Measurements from ENCODE around the gene ANKRD6.

GRCh38 chr6:89505847-89506246, 72.9 kb downstream of the ANKRD6 start:
- TF ChIP-seq CTCF (conservative IDR thresholded peaks at IDR 0.05; ENCODE audit: low read depth, low read length) (no peak), EZH2phosphoT487 (IDR thresholded peaks at IDR 0.05; ENCODE audit: borderline replicate concordance, low read length) (no peak), EZH2 (IDR thresholded peaks at IDR 0.05; ENCODE audit: low read length, unreplicated experiment) (no peak)

Data from PC-3 (cell line).